Subcutaneous adipose tissue (tissue), 4 donors: Measurements from ENCODE around the gene FAM163A. TPM values are rescaled to one million over a fixed set of nuclear protein-coding genes. Genes with fewer than 3 reads are reported as not detected.

Experiments
- CTCF ChIP-seq: fragments of 450-650 bp; IDR thresholded peaks from one replicate; pipeline ENCODE4 v1.5.1; 2016; ENCODE audit warnings: low read depth, mild to moderate bottlenecking, control low read depth, antibody characterized with exemption, moderate library complexity
- total RNA-seq, 4 donors: library from RNA; depleted of rRNA; stranded (reverse); fragments of >200 nt; gene quantifications; one replicate each; pipeline ENCODE4 v1.1.0, GENCODE V29; 2016

FAM163A gene
- total RNA-seq, 4 donors from 2014 or later: not detected

DNA sequence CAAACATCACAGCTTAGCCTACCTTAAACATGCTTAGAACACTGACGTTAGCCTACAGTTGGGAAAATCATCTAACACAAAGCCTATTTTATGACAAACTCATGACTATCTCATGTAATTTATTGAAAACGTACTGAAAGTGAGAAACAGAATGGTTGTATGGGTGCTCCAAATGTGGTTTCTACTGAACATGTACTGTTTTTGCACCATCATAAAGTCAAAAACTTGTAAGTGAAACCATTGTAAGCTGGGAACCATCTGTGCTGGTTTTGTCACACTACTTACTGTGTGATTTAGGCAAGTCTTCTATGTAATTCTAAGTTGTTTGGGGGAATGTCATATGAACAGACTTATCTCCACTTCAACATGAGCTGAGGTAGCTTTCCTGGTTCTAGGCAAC lies 79.0 kb downstream of the FAM163A start:
- TF ChIP-seq CTCF: no peak

GRCh38 chr1:179823693-179824092 lies 80.6 kb downstream of the FAM163A start:
- TF ChIP-seq CTCF: no peak

DNA sequence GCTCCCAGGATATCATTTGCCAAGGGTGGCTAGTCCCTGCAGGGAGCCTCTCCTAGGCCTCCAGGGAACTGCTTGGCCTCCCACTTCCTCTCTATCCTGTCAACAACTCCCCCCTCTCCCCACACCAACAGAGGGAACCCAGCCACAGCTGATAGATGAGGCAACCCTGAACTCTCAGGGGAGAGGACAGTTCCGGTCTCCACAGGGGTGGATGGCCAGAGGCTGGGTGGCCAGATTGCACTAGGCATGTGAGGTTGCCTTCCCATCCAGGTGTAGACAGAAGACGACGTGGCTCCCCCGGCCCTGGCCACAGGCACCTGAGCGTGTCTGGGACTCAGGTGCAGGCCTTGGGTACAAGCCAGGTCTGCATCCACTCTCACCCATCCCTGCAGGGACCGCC lies 81.2 kb downstream of the FAM163A start:
- TF ChIP-seq CTCF: no peak

GRCh38 chr1:179825206-179825605 lies 82.1 kb downstream of the FAM163A start:
- no peak for TF ChIP-seq CTCF

DNA sequence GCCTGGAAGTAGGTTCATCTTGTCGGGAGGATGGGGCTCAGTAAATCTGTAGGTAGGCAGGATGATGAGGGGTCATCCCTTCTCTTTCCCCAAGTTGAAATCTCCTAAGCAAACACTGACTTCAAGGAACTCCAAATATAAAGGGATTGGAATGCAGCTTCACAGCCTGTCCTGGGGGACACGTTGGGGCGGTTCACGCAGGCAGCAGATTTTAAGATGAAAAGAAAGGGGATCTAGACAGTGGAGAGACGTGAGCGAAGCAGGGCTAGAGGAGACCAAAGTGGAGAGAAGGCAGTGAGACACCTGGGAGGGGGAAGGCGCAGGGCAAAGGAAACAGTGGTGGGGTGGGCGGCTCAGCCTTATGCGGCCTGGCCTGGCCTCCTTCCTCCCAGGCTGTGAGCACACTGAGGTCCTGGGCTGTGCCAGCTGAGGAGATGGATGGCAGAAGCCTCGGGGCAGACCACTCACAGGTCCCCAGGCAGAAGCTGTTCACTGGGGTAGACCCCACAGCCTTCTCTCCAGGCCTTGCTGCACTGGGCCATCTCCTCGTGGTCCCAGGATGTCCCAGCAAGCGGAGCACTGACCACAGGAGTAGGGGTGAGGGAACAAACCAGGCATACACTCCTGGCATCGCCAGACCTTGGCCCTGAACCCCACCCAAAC lies 82.8 kb downstream of the FAM163A start:
- no peak for TF ChIP-seq CTCF

DNA sequence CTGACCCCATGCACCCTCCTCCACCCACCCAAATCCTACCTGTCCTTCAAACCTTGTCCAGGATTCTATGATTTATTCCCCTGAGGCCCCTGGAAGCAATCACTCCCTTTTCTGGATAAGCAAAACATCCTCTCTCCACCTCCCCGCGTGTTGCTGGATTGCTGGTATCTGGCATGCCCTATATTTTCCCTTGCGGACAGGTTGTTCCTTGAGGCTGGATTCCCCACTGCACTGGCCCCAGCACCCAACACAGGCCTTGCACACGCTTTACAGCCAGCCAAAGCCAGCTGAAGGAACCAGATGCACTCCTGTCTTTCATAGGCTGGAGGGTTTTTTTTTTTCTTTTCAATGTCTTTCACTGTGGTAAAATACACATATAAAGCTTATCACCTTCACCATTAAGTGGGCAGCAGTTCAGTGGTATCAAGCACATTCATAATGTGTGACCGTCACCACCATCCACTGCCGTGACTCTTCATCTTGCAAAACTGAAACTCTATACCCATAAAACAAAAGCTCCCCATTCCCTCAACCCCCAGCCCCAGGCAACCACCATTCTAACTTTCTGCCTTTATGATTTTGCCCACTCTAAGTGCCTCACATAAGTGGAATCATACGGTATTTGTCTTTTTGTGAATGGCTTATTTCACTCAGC lies 83.7 kb downstream of the FAM163A start:
- no peak for TF ChIP-seq CTCF

GRCh38 chr1:179828554-179829110 lies 85.5 kb downstream of the FAM163A start:
- no peak for TF ChIP-seq CTCF
